A204.1 (cell line): ENCODE measurements around the gene KPNA5.
"Not testable (repeated sequence)": the region's sequence is repeated elsewhere in the genome, so short reads cannot be mapped to it uniquely, and the experiment has no call there.

ENCODE experiments used
- FAIRE-seq: peaks from 2 replicates; lab custom pipeline; 2012; peaks lifted over from hg19 to GRCh38; lab: Jason Lieb, UNC

Gene KPNA5

GRCh38 chr6:116680880-116681672 is at the start of gene KPNA5:
Gene KPNA5, plus strand, starts transcription at chr6:116681211. Its CDS starts 124 bp downstream, at chr6:116681335.
- FAIRE-seq = peak; percentile 70

DNA sequence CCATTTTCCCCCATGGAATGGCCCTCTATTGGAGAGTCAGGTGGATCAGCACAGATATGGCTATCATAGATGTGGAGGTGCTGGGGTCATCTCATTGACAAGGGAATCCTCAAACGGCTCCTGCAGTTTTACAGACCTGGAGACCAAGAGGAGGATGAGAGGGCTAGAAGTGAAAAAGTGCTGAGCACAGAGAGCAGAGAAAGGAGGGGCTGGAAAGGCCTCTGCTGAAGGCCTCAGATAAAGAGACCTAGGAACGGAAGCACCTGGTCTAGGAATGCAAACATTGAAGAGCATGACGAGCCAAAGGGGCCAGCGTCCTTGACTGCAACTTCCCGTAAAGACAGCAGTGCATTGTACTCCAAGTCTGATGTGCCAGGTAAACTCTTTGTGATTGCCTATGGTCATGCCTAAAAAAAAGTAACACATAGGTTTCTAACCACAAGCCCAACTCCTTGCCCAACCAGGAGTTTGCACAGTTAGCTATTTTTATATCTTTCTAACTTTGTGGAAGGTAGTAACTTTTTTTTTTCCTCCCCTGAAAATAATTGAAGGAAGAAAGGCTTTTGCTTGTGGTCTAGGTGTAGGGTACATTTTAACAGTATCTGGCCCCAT is 49.5 kb upstream of the KPNA5 start:
- no peak for FAIRE-seq

DNA sequence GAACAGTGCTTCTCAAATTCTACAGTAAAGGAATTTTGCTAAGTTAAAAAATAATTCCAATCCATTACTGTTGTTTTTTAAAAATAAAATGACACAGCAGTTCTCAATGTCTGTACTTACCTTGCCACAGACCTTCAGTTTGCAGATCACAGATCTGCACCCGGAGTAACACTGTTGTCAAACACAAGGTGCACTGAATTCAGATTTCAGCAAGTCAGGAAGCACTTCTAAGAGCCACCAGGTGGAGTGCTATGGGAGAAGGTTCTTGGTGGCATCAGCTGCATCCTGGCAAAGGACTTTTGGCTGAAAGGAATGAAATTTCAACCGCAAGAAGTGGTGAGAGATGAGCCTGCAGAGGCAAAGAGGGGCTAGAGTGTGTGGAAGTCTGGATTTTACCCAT is 47.3 kb upstream of the KPNA5 start:
- FAIRE-seq = no peak

DNA sequence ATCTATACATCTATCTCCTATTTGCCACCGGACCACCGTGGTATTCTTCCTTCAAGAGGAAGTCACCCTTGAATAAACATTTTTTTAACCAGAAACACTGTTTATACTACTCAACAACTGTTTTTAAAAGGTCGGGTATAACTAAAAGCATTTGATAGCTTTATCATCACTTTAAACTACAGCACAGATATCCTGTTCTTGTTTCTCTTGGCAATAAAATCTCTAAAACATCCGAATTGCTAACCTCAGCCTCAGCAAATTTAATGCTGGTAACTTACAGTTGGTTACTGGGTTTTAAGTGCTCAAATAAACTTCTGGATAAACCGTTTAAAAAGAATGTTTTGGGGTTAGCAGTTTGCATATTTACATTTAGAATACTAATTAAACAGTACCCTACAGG is 32.9 kb upstream of the KPNA5 start:
- no peak for FAIRE-seq

DNA sequence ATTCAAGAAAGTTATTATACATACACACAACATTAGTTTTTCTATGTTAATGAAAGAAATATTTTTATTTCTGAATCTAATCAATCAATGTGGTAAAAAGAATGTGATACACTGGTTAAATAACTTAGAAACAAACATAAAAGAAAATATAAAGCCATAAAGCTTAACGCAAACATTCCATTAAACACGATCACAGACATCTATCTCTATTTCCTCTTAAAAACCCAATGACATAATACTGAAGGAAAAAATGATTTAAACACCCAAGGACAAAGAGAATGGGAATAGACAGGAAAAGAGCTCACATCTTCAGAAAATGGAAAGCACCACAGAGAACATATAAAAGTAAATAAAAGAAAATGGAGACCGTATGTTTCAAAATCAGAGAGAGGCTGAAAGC is 31.9 kb upstream of the KPNA5 start:
- FAIRE-seq = peak; percentile 69

DNA sequence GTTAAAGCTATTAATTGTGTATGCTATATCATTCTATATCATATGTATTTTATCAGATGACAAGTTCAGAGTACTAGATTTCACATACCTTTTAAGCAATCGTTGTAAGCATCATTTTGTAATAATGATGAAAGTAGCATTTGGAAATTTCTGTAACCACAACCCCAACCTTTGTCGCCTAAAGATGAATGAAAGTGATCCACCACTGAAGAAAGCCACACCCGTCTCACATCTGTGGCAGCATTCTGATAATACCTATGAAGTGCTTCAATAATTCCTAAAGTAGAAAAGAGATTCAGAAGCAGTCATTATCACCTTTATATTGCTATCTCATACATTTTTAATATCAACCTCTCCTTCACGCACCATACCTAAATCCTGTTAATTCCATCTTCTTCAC is 29.1 kb upstream of the KPNA5 start:
- no peak for FAIRE-seq

DNA sequence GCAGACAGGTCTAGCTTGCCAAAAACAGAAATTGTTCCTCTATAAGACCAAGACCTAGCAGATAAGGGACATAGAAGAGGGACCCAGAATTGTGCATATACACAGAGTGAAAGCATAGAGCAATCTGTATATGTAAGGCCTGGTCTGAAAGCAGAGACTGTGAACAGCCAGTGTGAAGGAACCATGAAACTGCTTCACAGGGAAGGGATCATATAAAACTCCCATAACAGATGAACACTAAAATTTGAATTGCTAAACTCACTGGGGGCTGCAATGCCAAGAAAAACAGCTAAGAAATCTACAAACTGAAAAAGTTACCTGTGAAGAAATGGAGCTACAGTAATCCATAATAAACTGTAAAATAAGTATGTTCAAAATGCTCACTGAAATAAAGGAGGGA is 19.4 kb upstream of the KPNA5 start:
- FAIRE-seq = no peak

DNA sequence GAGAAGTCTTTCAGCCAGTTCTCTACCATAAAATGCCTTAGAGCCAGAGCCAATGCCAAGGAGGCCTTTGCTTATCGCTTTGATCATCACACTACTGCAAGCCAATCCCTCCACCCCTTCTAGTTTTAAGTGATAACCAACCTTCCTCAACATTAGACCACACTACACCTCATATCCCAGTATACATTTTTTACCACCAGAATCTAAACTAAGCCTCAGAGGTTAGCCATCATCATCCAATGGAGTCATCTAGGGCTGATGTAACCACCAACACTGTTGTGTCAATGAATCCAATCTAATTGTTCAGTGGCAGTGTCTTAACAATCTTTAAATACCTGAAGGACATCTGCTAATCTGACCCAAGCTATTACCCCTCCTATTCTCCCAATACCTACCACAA is 18.8 kb upstream of the KPNA5 start:
- FAIRE-seq = no peak

GRCh38 chr6:116663308-116663707 is 17.7 kb upstream of the KPNA5 start:
- no peak for FAIRE-seq

GRCh38 chr6:116664169-116664568 is 16.8 kb upstream of the KPNA5 start:
- not testable (repeated sequence) for FAIRE-seq

DNA sequence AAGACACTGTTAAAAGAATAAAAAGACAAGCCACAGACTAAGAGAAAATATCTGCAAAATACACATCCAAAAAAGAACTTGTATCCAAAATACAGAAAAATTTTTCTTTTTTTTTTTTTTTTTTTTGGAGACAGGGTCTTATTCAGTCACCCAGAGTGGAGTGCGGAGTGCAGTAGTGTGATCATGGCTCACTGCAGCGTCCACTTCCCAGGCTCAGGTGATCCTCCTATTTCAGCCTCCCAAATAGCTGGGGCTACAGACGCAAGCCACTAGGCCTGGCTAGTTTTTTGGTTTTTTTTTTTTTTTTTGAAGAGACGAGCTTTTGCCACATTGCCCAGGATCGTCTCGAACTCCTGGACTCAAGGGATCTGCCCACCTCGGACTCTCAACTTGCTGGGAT is 15.5 kb upstream of the KPNA5 start:
- FAIRE-seq = no peak

DNA sequence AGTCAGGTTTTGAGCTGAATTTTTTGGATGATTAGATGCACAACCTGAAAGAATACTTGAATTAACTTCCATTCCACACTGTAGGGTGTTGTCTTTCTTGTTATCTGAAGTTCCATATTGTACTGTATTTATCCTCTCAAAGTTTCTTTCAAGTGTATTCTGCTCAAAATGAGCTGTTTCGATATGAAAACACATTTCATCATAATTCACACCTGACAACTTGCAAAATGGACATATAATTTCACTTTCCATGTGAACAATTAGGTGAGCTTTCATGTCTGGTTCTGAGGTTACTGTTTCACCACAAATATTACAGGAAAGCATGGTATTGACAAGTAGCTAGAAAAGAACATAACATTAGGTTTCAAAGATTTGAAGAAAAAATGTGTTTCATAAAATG is 14.1 kb upstream of the KPNA5 start:
- FAIRE-seq = no peak

DNA sequence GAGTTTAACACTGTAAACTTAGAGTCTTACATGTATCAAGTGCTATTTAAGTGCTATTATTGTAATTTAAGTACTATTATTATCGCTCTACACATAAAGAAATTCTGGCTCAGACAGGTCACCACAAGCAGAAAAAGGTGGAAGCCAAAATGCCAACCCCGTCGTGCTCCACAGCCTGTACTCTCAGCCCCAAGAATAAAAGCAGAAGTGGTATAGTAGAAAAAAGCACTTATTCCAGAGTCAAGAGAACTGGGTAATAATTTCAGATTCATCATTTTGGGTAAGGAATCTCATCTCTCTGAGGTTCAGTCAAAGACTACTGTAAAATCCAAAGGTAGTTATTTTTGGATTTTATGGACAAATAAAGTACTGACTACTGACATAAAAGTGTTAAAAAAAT is 13.4 kb upstream of the KPNA5 start:
- no peak for FAIRE-seq

DNA sequence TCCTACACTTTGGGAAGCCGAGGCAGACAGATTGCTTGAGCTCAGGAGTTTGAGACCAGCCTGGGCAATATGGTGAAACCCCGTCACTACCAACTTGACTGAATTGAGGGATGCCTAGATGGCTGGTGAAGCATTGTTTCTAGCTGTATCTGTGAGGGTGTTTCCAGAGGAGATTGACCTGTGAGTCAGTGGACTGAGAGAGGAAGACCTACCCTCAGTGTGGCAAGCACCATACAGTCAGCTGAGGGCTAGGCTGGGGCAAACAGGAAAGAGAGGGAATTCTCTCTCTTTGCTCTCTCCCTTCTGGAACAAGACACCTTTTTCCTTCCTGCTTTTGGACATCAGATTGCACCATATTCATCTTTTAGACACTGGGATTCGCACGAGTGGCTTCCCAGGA is 8.7 kb upstream of the KPNA5 start:
- no peak for FAIRE-seq

- no peak for FAIRE-seq
Measured at GRCh38 chr6:116676021-116676420, 5.0 kb upstream of the KPNA5 start.

GRCh38 chr6:116682334-116682712 is 1.3 kb downstream of the KPNA5 start:
- no peak for FAIRE-seq

DNA sequence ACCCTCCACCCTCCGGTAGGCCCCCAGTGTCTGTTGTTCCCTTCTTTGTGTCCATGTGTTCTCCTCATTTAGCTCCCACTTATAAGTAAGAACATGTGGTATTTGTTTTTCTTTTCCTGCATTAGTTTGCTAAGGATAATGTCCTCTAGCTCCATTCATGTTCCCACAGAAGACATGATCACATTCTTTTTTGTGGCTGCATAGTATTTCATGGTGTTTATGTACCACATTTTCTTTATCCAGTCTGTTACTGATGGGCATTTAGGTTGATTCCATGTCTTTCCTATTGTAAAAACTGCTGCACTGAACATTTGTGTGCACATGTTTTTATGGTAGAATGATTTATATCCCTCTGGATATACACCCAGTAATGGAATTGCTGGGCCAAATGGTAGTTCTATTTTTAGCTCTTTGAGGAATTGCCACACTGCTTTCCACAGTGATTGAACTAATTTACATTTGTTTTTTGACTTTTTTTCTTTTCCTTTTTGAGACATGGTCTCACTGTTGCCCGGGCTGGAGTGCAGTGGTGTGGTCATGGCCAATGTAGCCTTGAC is 4.5 kb downstream of the KPNA5 start:
- FAIRE-seq = no peak

DNA sequence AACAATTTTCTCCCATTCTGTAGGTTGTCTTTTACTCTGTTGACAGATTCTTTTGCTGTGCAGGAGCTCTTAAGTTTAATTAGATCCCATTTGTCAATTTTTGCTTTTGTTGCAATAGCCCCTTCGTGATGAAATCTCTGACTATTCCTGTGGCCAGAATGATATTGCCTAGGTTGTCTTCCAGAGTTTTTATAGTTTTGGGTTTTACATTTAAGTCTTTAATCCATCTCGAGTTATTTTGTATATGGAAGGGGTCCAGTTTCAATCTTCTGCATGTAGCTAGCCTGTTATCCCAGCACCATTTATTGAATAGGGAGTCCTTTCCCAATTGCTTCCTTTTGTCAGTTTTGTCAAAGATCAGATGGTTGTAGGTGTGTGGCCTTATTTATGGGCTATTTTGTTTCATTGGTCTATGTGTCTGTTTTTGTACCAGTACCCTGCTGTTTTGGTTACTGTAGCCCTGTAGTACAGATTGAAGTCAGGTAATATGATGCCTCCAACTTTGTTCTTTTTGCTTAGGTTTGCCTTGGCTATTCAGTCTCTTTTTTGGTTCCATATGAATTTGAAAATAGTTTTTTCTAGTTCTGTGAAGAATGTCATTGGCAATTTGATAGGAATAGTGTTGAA is 5.6 kb downstream of the KPNA5 start:
- not testable (repeated sequence) for FAIRE-seq

DNA sequence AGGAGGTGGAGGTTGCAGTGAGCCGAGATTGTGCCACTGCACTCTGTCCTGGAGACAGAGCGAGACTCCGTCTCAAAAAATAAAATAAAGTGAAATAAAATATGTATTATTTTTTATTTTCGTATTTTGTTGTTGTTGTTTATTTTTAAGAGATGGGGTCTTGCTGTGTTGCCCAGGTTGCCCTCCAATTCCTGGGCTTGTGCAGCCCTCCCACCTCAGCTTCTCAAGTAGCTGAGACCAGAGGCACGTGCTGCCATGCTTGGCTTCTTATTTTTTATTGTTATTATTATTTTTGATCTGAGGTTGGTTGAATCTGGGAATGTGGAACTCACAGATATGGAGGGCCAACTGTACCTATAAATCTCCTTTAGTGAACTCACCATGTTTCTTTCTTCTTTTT is 10.1 kb downstream of the KPNA5 start:
- FAIRE-seq = no peak

DNA sequence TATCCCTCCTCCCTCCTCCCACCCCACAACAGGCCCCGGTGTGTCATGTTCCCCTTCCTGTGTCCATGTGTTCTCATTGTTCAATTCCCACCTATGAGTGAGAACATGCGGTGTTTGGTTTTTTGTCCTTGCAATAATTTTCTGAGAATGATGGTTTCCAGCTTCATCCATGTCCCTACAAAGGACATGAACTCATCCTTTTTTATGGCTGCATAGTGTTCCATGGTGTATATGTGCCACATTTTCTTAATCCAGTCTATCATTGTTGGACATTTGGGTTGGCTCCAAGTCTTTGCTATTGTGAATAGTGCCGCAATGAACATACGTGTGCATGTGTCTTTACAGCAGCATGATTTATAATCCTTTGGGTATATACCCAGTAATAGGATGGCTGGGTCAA is 11.9 kb downstream of the KPNA5 start:
- not testable (repeated sequence) for FAIRE-seq

DNA sequence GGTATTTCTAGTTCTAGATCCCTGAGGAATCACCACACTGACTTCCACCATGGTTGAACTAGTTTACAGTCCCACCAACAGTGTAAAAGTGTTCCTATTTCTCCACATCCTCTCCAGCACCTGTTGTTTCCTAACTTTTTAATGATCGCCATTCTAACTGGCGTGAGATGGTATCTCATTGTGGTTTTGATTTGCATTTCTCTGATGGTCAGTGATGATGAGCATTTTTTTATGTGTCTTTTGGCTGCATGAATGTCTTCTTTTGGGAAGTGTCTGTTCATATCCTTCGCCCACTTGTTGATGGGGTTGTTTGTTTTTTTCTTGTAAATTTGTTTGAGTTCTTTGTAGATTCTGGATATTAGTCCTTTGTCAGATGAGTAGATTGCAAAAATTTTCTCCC is 12.3 kb downstream of the KPNA5 start:
- FAIRE-seq = not testable (repeated sequence)

DNA sequence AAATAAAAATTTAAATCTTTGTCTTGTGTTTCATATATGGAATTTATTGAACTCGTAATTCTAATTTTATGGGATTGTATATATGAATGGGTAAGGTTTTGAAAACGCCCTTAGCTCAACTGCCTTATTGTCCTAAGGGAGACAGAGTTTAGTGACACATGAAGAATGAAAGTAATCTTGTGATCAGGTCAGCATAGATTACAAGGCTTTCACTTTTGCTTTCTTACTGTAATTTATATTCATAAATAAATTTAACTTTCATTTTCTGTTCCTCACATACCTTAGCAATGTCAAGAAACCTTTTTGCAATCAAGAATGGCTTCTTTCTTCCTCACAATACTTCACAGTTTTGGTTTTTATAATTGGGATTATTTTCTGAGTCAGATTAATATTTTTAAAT is 14.4 kb downstream of the KPNA5 start:
- peak; percentile 70 for FAIRE-seq

- no peak for FAIRE-seq
Measured at GRCh38 chr6:116697480-116697879, 16.5 kb downstream of the KPNA5 start.
